K562 (cell line): Measurements from ENCODE around the gene EFCAB10. TPM values are rescaled to one million over a fixed set of nuclear protein-coding genes. Genes with fewer than 3 reads are reported as not detected.

Experiments used
- ATAC-seq: fragments of 200-7000 bp; cut with Tn5 transposase; 3 replicates; pipeline ENCODE4 v1.9.1; 2020; ENCODE audit warnings: moderate library complexity
- BruUV-seq: library from RNA; stranded (reverse); fragments of 400-500 nt; replicated peaks from 2 replicates; lab custom pipeline; 2021; lab: Mats Ljungman, UMichigan
- CTCF ChIA-PET: fragments of 300-600 bp; formaldehyde crosslinking; extraction: SDS; loops from one replicate; lab custom pipeline; 2021; ENCODE audit warnings: low intra/inter-chr PET ratio; lab: Yijun Ruan, JAX
- POLR2A ChIA-PET: fragments of 300-600, 350-650 bp; sonication (Branson Sonifier 250); formaldehyde crosslinking; extraction: SDS; loops from one replicate; lab custom pipeline; 2021; ENCODE audit warnings: antibody characterized with exemption, inconsistent platforms; lab: Yijun Ruan, JAX
- DNase-seq, 4 experiments: peaks; one replicate each; pipeline versions ENCODE4 v3.0.0 to v3.0.0-alpha.2; 2011 to 2018; ENCODE audit warnings: low spot score in 3 of 4, mixed read lengths in 3 of 4; ENCODE audit errors: extremely low read depth in 1 of 4
- FAIRE-seq: peaks from 2 replicates; lab custom pipeline; 2011; peaks lifted over from hg19 to GRCh38; lab: Jason Lieb, UNC
- H2AFZ ChIP-seq: 2 replicates; pipeline ENCODE4 v1.6.0; 2011; ENCODE audit warnings: low read depth, low read length, control low read depth, inconsistent platforms
- H3K27ac ChIP-seq: fragments of 200-600 bp; 3 replicates; pipeline ENCODE4 v1.8.0; 2011; ENCODE audit warnings: low read depth, mild to moderate bottlenecking, control low read depth, inconsistent platforms, low read length, moderate library complexity, mixed read lengths; ENCODE audit errors: extremely low read depth
- H3K27me3 ChIP-seq, 2 experiments: fragments of 300-600 bp in 1 of 2; 2 replicates in 1 of 2; 3 replicates in 1 of 2; pipeline versions ENCODE4 v1.6.0 to v1.8.0; 2011; ENCODE audit warnings: inconsistent platforms in 2 of 2, low read length in 2 of 2, mild to moderate bottlenecking in 1 of 2, mixed read lengths in 1 of 2, moderate library complexity in 1 of 2; ENCODE audit not compliant: control insufficient read depth in 2 of 2, insufficient read depth in 2 of 2
- H3K36me3 ChIP-seq: fragments of 300-600 bp; 3 replicates; pipeline ENCODE4 v1.8.0; 2011; ENCODE audit warnings: mild to moderate bottlenecking, low read length, inconsistent platforms; ENCODE audit not compliant: control insufficient read depth, insufficient read depth
- H3K4me1 ChIP-seq, 2 experiments: fragments of 200-600 bp in 1 of 2; replicated peaks in 1 of 2; 2 replicates in 1 of 2; 3 replicates in 1 of 2; pipeline versions ENCODE4 v1.5.1 to v1.8.0; 2011; ENCODE audit warnings: inconsistent platforms in 2 of 2, low read length in 2 of 2, mild to moderate bottlenecking in 1 of 2, mixed read lengths in 1 of 2, moderate library complexity in 1 of 2; ENCODE audit not compliant: control insufficient read depth in 2 of 2, insufficient read depth in 2 of 2
- H3K4me2 ChIP-seq: 2 replicates; pipeline ENCODE4 v1.6.1; 2011; ENCODE audit warnings: low read length, control low read depth, inconsistent platforms, mixed read lengths; ENCODE audit not compliant: insufficient read depth
- H3K4me3 ChIP-seq: fragments of 200-600 bp; sonication (generic), shearing (Covaris generic); 2 replicates; pipeline ENCODE4 v1.5.1; 2016; ENCODE audit warnings: control low read depth, inconsistent platforms
- H3K79me2 ChIP-seq: fragments of 200-600 bp; 3 replicates; pipeline ENCODE4 v1.8.0; 2011; ENCODE audit warnings: low read length, inconsistent platforms; ENCODE audit not compliant: control insufficient read depth, insufficient read depth
- H3K9ac ChIP-seq, 2 experiments: 2 replicates each; pipeline versions ENCODE4 v1.6.0 to v1.6.1; 2011; ENCODE audit warnings: low read depth in 2 of 2, low read length in 2 of 2, control low read depth in 1 of 2, inconsistent platforms in 1 of 2, mild to moderate bottlenecking in 1 of 2, mixed read lengths in 1 of 2; ENCODE audit not compliant: insufficient read depth in 1 of 2
- H3K9me1 ChIP-seq: one replicate; pipeline ENCODE4 v1.6.0; 2011; ENCODE audit warnings: inconsistent platforms, mild to moderate bottlenecking, low read length, moderate library complexity; ENCODE audit not compliant: control insufficient read depth, insufficient read depth
- H3K9me3 ChIP-seq: replicated peaks from 2 replicates; pipeline ENCODE4 v1.5.1; 2011; ENCODE audit warnings: low read depth, low read length, inconsistent platforms; ENCODE audit not compliant: control insufficient read depth, insufficient read depth
- H4K20me1 ChIP-seq: replicated peaks from 2 replicates; pipeline ENCODE4 v1.6.1; 2011; ENCODE audit warnings: low read length, inconsistent platforms, mixed read lengths; ENCODE audit not compliant: control insufficient read depth, insufficient read depth
- ARID1B ChIP-seq: fragments of 450-650 bp; IDR thresholded peaks from 2 replicates; pipeline ENCODE4 v1.6.1; 2016; ENCODE audit warnings: antibody characterized with exemption, mild to moderate bottlenecking, inconsistent platforms
- ARID4B ChIP-seq: sonication (generic); formaldehyde crosslinking; IDR thresholded peaks from 2 replicates; pipeline ENCODE4 v1.8.0; 2022; ENCODE audit warnings: mild to moderate bottlenecking, missing genetic modification reagents
- GATA2 ChIP-seq: sonication (generic); formaldehyde crosslinking; IDR thresholded peaks from 2 replicates; pipeline ENCODE4 v1.4.0; 2020; ENCODE audit warnings: mild to moderate bottlenecking, missing genetic modification reagents
- WGBS: fragments of 100-300 bp; shearing (Covaris generic); methylation state at CpG from one replicate; pipeline ENCODE4 v1.1.6; 2016; ENCODE audit warnings: low coverage, mixed read lengths; ENCODE audit not compliant: insufficient coverage; ENCODE audit errors: missing lambda C conversion rate; 5-methylcytosine and 5-hydroxymethylcytosine counted together
- in situ Hi-C: fragments of 300-500 bp; cut with MboI; formaldehyde crosslinking; loops from 4 replicates; pipeline ENCODE4 v1.15.0; 2018; ENCODE audit warnings: inconsistent platforms, mixed read lengths
- intact Hi-C: fragments of 100-400 bp; cut with micrococcal nuclease; formaldehyde crosslinking; loops from 2 replicates; pipeline ENCODE4 v1.14.2; 2022
- polyA plus RNA-seq, 8 experiments: library from polyadenylated mRNA; depleted of rRNA in 4 of 8; stranded (reverse) in 5 of 8; unstranded in 3 of 8; fragments of >200 nt; fragmentation: Nextera tagmentation in 2 of 8; fragmentation: Illumina TruSeq in 1 of 8; extraction: Ambion mirVana in 2 of 8; extraction: Trizol in 1 of 8; gene quantifications; 2 replicates each; pipeline versions ENCODE4 v1.2.1 to v1.2.3, GENCODE V29; 2011 to 2014; ENCODE audit warnings: inconsistent platforms in 1 of 8, missing spikeins in 1 of 8
- total RNA-seq, 7 experiments: library from RNA; depleted of rRNA in 6 of 7; stranded (reverse); fragments of >200 nt in 6 of 7; fragmentation: Illumina TruSeq in 2 of 7; extraction: Trizol in 2 of 7; gene quantifications; 2 replicates each; pipeline versions ENCODE4 v1.2.1 to v1.2.3, GENCODE V29; 2011 to 2021; ENCODE audit warnings: low replicate concordance in 1 of 7
- TF ChIP-seq, protein P1 (sequence below), 3 experiments: IDR thresholded peaks in 2 of 3; conservative IDR thresholded peaks in 1 of 3; 2 replicates each; pipeline ENCODE4 v1.5.1; 2011 to 2012; ENCODE audit warnings: low read length in 3 of 3, mild to moderate bottlenecking in 3 of 3, control low read depth in 2 of 3, improper control_type of control experiment in 1 of 3, inconsistent platforms in 1 of 3, low read depth in 1 of 3, mixed read lengths in 1 of 3, moderate library complexity in 1 of 3; ENCODE audit not compliant: insufficient read depth in 2 of 3

EFCAB10 gene
- total and polyA plus RNA-seq, 9 of the 15 experiments (the other 6 are each of a cell fraction or from before 2014, with no cell fraction given): 5.0 to 21.4 (median 16.8) TPM

DNA sequence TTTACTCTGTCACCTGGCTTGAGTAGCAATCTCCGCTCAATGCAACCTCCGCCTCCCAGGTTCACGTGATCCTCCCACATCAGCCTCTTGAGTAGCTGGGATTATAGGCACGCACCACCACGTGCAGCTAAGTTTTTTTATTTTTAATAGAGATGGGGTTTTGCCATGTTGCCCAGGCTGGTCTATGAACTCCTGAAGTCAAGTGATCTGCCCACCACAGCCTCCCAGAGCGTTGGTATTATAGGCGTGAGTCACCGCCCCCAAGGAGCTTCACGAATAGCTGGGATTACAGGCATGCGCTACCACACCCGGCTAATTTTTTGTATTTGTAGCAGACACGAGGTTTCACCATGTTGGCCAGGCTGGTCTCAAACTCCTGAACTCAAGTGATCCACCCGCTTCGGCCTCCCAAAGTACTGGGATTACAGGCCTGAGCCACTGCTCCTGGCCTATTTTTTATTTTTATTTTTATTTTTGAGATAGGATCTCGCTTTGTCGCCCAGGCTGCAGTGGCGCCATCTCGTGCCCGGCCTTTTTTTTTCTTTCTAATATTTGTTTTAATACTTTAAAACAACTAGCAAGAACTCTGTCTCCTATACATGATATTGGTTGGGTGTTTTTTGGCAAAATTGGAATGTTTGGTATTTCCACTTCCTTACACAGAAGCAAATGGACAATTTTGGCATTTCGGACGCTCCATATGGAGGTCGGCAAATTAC is 1.1 kb downstream of the EFCAB10 start:
- in situ Hi-C loops: no loop called here
- Histone ChIP-seq H3K36me3 (no peaks in the 10 kb centered on the region), H3K9ac (no peak overlapping the region), H3K27me3 (no peaks in the 10 kb centered on the region), H3K27ac (no peak overlapping the region), H4K20me1 (no peaks in the 10 kb centered on the region), H2AFZ (0 out of 2 replicates have a peak overlapping the region, but pooled peaks have one; percentile 4), H3K9me1 (no peaks in the 10 kb centered on the region), H3K9me3 (peaks cover 13% of the 10 kb centered on the region; the same call in 1 of the 2 replicates), H3K4me2 (no peak overlapping the region), H3K4me1 (peaks cover 0 to 3% of the 10 kb centered on the region in 2 experiments; a peak in 2 of 5 replicates), H3K4me3 (no peak overlapping the region), H3K79me2 (no peaks in the 10 kb centered on the region)
- no peak for DNase-seq
- intact Hi-C loops: no loop called here
- ATAC-seq: peak; percentile 26; the same call in 2 of the 3 replicates
- CTCF ChIA-PET: no interaction called here
- FAIRE-seq: no peak
- POLR2A ChIA-PET: interaction anchor here (0.6 to 0.9 kb wide), 2 partner anchors 11 to 390 kb away, joined by 3 to 4 read pairs; no protein-coding TSS in a partner anchor
- 68% methylated on average over 22 of the region's 22 CpGs for WGBS
- TF ChIP-seq ARID1B (0 out of 2 replicates have a peak, but pooled peaks have one; percentile 12), ARID4B (CRISPR knock-in tag) (no peak), GATA2 (CRISPR knock-in tag) (0 out of 2 replicates have a peak, but pooled peaks have one; percentile 22)
- TF ChIP-seq, protein P1, sequence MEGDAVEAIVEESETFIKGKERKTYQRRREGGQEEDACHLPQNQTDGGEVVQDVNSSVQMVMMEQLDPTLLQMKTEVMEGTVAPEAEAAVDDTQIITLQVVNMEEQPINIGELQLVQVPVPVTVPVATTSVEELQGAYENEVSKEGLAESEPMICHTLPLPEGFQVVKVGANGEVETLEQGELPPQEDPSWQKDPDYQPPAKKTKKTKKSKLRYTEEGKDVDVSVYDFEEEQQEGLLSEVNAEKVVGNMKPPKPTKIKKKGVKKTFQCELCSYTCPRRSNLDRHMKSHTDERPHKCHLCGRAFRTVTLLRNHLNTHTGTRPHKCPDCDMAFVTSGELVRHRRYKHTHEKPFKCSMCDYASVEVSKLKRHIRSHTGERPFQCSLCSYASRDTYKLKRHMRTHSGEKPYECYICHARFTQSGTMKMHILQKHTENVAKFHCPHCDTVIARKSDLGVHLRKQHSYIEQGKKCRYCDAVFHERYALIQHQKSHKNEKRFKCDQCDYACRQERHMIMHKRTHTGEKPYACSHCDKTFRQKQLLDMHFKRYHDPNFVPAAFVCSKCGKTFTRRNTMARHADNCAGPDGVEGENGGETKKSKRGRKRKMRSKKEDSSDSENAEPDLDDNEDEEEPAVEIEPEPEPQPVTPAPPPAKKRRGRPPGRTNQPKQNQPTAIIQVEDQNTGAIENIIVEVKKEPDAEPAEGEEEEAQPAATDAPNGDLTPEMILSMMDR (IDR thresholded peaks at IDR 0.05 in 2 of 3, conservative IDR thresholded peaks at IDR 0.05 in 1 of 3; ENCODE audit: insufficient read depth in 2 of 3, low read depth in 1 of 3, low read length in 3 of 3): peak in 2 of 3 experiments; percentile 22 to 27; a peak in 1 of 6 replicates
- no TSS peak for BruUV-seq
